ENCODE measurements around the gene C21orf91. TPM values are rescaled to one million over a fixed set of nuclear protein-coding genes. Genes with fewer than 3 reads are reported as not detected.

C21orf91 gene
- total RNA-seq, 1 experiment from 2014 or later, result 30.5 TPM

- Mint-ChIP-seq H3K4me3 (no peak overlapping the region), H3K27me3 (ENCODE audit: low read depth) (no peaks in the 10 kb centered on the region), H3K36me3 (peaks cover 47% of the 10 kb centered on the region), H3K27ac (no peak overlapping the region), H3K4me1 (no peaks in the 10 kb centered on the region), H3K9me3 (peaks cover 6% of the 10 kb centered on the region)
- no peak for DNase-seq (ENCODE audit: low spot score)
- CTCF ChIA-PET, result interaction anchor here (1.1 kb wide), 1 partner anchor 243 kb away, joined by 3 read pairs; no protein-coding TSS in a partner anchor
- TF ChIP-seq FOXP1 (CRISPR knock-in tag; IDR thresholded peaks at IDR 0.05; ENCODE audit: borderline replicate concordance) (no peak), NFYB (CRISPR knock-in tag; conservative IDR thresholded peaks at IDR 0.05; ENCODE audit: low read depth) (no peak), SOX15 (CRISPR knock-in tag; IDR thresholded peaks at IDR 0.05) (no peak), SMAD4 (CRISPR knock-in tag; IDR thresholded peaks at IDR 0.05) (no peak), NFE2L1 (CRISPR knock-in tag; IDR thresholded peaks at IDR 0.05) (no peak), GTF2I (CRISPR knock-in tag; conservative IDR thresholded peaks at IDR 0.05) (no peak), ARID4B (CRISPR knock-in tag; IDR thresholded peaks at IDR 0.05; ENCODE audit: borderline replicate concordance) (no peak), ZSCAN18 (CRISPR knock-in tag; IDR thresholded peaks at IDR 0.05) (no peak), TP53 (CRISPR knock-in tag; IDR thresholded peaks at IDR 0.05) (no peak), IRF2 (CRISPR knock-in tag; IDR thresholded peaks at IDR 0.05; ENCODE audit: borderline replicate concordance, low read depth) (no peak), ZNF671 (CRISPR knock-in tag; IDR thresholded peaks at IDR 0.05) (no peak), NFATC4 (CRISPR knock-in tag; IDR thresholded peaks at IDR 0.05) (no peak), TCF7 (CRISPR knock-in tag; IDR thresholded peaks at IDR 0.05; ENCODE audit: low read depth) (no peak), E2F4 (CRISPR knock-in tag; IDR thresholded peaks at IDR 0.05; ENCODE audit: borderline replicate concordance, low read depth) (no peak), AFF4 (CRISPR knock-in tag; IDR thresholded peaks at IDR 0.05; ENCODE audit: borderline replicate concordance) (no peak), HMGA2 (CRISPR knock-in tag; IDR thresholded peaks at IDR 0.05) (no peak)
- TF ChIP-seq, protein P1, sequence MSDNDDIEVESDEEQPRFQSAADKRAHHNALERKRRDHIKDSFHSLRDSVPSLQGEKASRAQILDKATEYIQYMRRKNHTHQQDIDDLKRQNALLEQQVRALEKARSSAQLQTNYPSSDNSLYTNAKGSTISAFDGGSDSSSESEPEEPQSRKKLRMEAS (CRISPR knock-in tag; IDR thresholded peaks at IDR 0.05), result no peak
- ATAC-seq, result no peak
- POLR2A ChIA-PET, result no interaction called here
Measured at GRCh38 chr21:17798796-17799195, 20.4 kb downstream of the C21orf91 start.
